Fibroblast of skin of right biceps (primary cell): ENCODE measurements around the gene ABCA1.
A peak's percentile ranks its signal among the peaks of the same experiment; 100 is the strongest.

Experiments
- DNase-seq: peaks from one replicate; pipeline ENCODE4 v3.0.0-alpha.2; 2013

The ABCA1 gene

DNA sequence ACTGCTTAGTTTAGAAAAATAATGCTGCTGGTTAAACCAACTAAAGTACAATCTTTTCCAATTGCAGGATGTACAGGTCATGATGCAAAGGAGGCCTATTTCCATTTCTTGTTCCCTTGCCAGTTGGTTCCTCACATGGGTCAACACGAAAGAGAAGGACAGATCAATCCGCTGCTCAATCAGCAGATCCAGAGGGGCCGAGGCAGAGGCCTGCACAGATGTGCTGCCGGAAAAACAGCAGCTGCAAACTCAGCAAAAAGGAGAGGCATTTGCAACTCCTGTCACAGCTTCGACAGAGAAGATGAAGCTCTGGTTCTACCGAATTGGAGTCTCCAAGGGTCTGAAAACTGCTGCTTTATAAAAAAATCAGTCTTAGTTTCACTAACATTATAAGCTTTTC is 94.3 kb downstream of the ABCA1 start:
- DNase-seq, result no peak

DNA sequence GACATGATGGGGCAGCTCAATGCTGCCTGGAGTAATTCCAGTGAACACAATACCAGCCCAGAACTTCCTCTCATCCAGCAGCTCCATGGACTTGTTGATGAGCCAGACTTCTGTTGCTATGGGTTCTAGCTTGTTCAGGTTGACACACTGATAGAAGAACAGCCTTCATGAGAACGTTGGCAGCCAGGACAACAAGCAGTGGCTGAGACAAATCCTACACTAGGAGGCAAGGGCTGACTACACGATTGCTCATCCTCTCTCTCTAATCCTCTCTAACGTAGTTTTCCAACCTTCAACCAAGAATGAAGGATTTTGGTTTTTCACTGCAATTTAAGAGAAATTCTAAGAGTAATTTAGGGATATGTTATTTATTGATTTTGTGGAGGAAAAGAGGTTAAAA is 96.3 kb downstream of the ABCA1 start:
- DNase-seq, result peak; percentile 82

DNA sequence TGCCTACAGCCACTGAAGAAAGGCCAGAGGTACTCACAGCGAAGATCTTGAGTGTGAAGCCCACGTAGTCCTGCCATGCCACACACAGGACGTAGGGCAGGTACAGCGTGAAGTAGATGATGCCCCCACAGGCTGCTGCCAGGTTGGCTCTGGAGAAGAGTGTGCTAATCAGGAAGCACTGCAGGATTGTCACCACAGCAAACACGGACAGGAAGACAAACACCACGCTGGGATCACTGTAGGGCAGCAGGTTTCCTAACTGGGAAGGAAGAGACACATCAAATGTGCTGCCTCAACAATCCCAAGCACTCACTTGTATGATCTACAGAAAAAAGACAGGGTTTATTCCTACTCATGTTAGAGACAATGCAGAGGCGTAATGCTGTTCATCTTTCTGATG is 101.0 kb downstream of the ABCA1 start:
- no peak for DNase-seq

DNA sequence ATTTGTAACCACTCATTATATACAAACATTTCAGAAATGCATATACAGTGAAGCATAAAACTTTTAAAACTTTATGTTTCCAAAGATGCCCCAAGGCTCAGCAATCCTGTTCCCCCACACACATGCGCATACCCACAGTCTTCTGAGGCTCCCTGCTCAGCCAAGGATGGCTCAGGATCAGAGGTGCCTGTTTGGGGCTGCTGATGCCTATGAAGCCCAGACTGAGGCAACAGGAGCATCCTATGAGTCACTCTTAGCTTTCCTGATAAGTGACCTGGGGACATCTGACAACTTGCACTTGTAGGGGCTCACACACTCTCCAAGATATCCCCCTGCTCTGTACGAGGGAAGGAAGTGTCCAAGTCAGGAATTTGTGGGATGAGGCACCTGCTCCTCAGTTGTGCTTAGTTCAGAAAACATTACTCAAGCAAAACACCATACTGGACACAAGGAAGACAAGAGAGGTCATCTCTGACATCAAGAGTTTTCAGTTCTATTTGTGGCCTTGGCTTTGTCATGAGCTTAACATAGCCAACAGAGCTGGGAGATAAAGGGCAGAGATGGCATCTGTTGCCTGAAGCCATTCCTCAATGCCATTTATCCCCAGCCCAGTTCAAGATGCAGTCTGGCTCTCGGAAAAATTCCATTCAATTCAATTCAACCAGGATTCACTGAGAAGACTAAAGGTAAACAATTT is 101.7 kb downstream of the ABCA1 start:
- no peak for DNase-seq

DNA sequence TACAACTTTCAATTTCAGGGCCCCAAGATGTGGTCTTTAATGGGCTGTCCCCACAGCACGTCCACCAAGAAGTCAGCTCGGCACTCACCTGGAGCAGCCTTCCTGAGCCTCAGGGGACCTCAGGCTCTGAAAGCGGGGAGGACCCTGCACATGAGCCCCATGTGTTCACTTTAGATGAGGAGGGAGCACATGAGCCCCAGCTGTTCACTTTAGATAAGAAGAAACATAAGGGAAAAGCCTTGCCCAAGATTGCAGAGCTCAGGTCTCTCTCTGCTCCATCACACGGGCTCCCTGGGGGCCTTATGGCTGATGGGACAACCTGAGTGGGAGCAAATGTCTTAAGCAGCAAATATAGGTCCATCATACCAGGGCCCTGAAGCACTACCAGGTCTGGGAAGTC is 107.6 kb downstream of the ABCA1 start:
- DNase-seq, result no peak

- DNase-seq, result no peak
These were observed 108.9 kb downstream of the ABCA1 start for GRCh38 chr9:104819033-104819432.

DNA sequence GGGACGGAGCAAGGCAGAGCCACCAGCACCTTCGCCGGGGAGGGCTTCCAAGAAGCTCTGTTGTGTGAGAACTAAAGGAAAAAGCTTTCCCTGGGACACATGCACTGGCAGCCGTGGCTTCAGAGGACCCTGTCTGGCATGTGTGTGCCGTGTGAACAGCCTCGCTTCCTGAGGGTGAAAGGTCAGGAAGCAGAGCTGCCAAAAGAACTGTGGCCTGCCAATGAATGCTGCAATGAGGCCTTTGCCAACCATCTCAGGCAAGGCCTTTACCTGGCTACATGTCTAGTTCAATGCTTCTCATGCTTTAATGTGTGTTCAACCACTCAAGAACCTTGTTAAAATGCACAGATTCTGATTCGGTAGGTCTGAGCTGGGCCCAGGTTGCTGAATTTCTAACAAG is 110.5 kb downstream of the ABCA1 start:
- no peak for DNase-seq

DNA sequence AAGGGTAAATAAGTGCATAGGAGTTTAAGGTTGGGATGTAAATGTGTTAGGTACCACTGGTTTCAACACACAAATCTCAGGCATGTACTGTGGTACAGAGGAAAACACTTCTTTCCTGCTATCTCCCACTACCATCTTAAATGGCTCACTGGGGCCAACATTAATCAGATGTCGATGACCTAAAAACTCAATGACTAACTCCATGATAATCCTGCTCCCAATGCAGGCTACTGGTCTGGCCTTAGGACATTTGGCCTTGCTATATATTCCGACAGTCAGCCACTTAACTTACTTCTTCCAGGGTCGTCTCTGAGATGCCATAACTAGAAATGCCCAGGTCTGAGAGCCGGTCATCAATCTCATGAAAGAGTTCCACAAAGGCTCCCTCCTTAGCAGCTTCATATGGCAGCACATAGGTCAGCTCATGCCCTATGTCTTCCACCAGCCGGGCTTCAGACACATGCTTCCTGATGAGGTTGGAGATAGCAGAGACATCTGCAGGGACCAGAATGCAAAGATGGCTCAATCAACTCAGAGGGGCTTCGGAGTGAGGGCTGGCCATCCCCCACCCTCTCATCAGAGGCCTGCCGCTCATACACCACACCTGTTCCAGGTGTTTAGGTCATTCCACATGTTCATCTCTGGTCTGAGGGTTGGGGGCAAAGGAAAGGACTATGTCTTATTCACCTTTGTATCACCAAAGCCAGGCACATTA is 111.9 kb downstream of the ABCA1 start:
- no peak for DNase-seq

DNA sequence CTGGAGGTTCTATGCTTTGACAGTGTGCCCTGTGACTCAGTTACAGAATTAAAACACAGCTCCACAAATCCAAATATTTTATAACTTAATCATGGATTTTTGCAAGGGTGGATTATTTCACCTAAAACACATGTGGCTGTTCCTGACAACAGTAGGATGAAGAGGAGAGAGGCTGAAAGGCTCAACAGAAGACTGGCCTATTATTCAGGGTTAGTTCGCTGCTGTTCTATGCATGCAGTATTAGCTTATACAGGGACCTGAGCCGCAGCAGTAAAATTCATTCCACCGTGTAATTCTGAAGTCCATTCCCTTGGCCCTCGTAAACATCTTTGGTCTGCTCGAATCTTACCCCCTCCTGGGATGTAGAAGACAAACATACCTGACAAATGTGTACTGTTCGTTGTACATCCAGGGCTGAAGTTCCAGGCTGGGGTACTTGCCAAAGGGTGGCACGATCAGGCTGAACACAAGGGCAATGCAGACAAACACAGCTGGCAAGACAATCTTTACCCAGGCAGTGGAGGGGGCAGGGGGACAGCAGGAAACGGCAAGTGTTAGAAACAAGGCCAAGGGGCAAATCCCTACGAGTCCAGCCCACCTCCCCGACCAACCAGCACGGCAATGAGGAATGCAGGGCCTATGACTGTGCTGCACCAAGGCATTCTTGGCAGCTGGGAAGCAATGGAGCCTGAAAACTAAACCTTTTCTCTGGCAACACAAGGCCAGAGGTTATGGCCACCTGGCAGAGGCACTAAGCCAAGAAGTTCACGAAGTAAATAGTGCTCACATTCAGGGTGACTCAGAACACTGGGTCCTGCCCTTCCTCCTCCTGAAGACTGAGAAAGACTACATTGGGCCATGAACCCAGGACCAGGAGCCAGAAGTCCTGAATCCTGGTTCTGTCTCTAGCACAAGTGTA is 117.3 kb downstream of the ABCA1 start:
- peak; percentile 40 for DNase-seq

- DNase-seq, result peak; percentile 69
These were observed 119.8 kb downstream of the ABCA1 start for GRCh38 chr9:104808035-104808614.

GRCh38 chr9:104805441-104805840 is 122.5 kb downstream of the ABCA1 start:
- DNase-seq, result no peak

DNA sequence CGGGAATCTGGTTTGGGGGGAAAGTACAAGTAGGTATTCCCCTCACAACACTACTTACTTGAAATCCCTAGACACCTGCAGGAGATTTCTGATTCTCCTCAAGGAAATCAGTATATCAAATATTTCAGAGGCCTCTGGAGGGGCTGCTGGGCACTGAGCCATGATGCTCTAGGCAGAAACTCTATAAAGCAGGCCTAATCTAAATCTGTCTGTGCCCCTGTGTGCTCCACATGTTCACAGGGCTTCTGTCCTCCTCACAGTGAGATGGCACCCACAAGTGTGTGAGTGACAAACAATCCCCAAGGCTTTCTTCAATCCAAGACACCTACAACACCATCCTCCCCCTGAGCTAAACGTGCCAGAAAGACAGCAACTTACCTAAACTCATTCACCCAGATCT is 125.0 kb downstream of the ABCA1 start:
- no peak for DNase-seq

- DNase-seq, result no peak
These were observed 125.8 kb downstream of the ABCA1 start for GRCh38 chr9:104802110-104802509.

- no peak for DNase-seq
These were observed 127.7 kb downstream of the ABCA1 start for GRCh38 chr9:104800068-104800785.

GRCh38 chr9:104798209-104798995 is 129.6 kb downstream of the ABCA1 start:
- DNase-seq, result no peak

DNA sequence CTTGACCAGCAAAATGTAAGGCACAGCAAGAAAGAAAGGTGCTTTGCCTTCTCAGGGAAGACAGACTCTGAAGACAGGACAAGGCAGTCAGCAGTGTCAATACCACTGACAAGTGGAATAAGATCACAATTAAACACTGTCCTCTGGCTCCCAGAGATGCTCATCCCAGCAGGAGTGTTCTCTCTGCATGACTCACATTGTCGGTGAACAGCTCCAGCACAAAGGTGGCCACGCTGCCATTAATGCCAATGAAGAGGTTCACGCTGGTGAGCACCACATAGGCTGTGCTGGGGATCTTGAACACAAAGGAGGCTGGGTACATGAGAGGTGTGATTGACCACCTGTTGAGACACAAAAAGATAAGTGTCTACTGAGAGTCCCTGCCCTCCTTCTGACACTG is 132.1 kb downstream of the ABCA1 start:
- no peak for DNase-seq

- DNase-seq, result no peak
These were observed 132.9 kb downstream of the ABCA1 start for GRCh38 chr9:104795082-104795481.

GRCh38 chr9:104794070-104794469 is 133.9 kb downstream of the ABCA1 start:
- DNase-seq, result no peak

DNA sequence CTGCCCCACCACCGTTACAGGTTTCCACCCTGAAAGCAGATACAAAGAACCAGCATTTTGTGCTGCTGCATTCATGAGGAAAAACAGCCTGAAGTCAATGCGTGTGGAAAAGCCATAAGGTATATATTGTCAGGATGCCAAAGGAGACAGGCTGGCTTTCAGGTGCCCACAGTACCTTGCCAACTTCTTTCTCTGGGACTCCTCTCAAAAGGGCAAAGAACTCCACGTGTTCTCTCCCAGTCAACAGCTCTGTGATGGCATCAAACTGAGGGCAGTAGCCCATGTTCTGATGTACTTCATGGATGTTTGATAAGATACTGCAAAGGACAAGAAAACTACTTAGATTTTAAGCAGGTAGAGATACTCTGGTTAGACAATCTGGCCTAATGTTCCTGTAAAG is 139.7 kb downstream of the ABCA1 start:
- DNase-seq, result no peak

GRCh38 chr9:104787306-104788015 is 140.5 kb downstream of the ABCA1 start:
- no peak for DNase-seq

GRCh38 chr9:104786293-104786692 is 141.7 kb downstream of the ABCA1 start:
- DNase-seq, result no peak
